Ishikawa (cell line): ENCODE measurements around the gene CTNNB1.

Experiments used
- MAX ChIP-seq: IDR thresholded peaks from 2 replicates; pipeline ENCODE4 v1.6.1; 2012
- ZBTB7A ChIP-seq: IDR thresholded peaks from 2 replicates; pipeline ENCODE4 v1.6.1; 2012; ENCODE audit warnings: low read depth

- TF ChIP-seq MAX (no peak), ZBTB7A (no peak)
Measured at GRCh38 chr3:41198046-41198445, 1.3 kb upstream of the CTNNB1 start.
